HG02678 (cell line): ENCODE results near the gene SRGAP2.
"Not testable (repeated sequence)": the region's sequence is repeated elsewhere in the genome, so short reads cannot be mapped to it uniquely, and the experiment has no call there.

Source experiments
- ATAC-seq: cut with Tn5 transposase; IDR thresholded peaks from one replicate; pipeline ENCODE4 v1.9.1; 2021; ENCODE audit warnings: mild to moderate bottlenecking, moderate library complexity; ENCODE audit not compliant: unreplicated experiment

The SRGAP2 gene

GRCh38 chr1:206203364-206204158 is at the start of gene SRGAP2:
TSS of gene SRGAP2 (plus strand) at chr1:206203541. CDS start at chr1:206205971, 2,430 bp downstream.
- peak; percentile 2 for ATAC-seq

- ATAC-seq: not testable (repeated sequence)
These were observed 35.9 kb upstream of the SRGAP2 start for GRCh38 chr1:206167350-206168029.

- ATAC-seq: not testable (repeated sequence)
These were observed 33.5 kb upstream of the SRGAP2 start for GRCh38 chr1:206169794-206170193.

GRCh38 chr1:206173110-206173719 is 30.1 kb upstream of the SRGAP2 start:
- ATAC-seq: not testable (repeated sequence)

GRCh38 chr1:206174182-206174868 is 29.0 kb upstream of the SRGAP2 start:
- ATAC-seq: not testable (repeated sequence)

- ATAC-seq: not testable (repeated sequence)
These were observed 27.8 kb upstream of the SRGAP2 start for GRCh38 chr1:206175459-206176113.

GRCh38 chr1:206176114-206176502 is 27.2 kb upstream of the SRGAP2 start:
- ATAC-seq: not testable (repeated sequence)

GRCh38 chr1:206178061-206178989 is 25.0 kb upstream of the SRGAP2 start:
- not testable (repeated sequence) for ATAC-seq

GRCh38 chr1:206179666-206180065 is 23.7 kb upstream of the SRGAP2 start:
- ATAC-seq: not testable (repeated sequence)

GRCh38 chr1:206182368-206183317 is 20.7 kb upstream of the SRGAP2 start:
- not testable (repeated sequence) for ATAC-seq

GRCh38 chr1:206183788-206184187 is 19.6 kb upstream of the SRGAP2 start:
- ATAC-seq: not testable (repeated sequence)

GRCh38 chr1:206185778-206186177 is 17.6 kb upstream of the SRGAP2 start:
- not testable (repeated sequence) for ATAC-seq

- ATAC-seq: not testable (repeated sequence)
These were observed 16.5 kb upstream of the SRGAP2 start for GRCh38 chr1:206186826-206187225.

GRCh38 chr1:206195182-206195581 is 8.2 kb upstream of the SRGAP2 start:
- not testable (repeated sequence) for ATAC-seq

GRCh38 chr1:206196748-206197424 is 6.5 kb upstream of the SRGAP2 start:
- ATAC-seq: not testable (repeated sequence)

GRCh38 chr1:206202789-206203363 is 465 bp upstream of the SRGAP2 start, which contains the start of gene FAM72A:
TSS of gene FAM72A (minus strand) at chr1:206202839. CDS start at chr1:206202025, 814 bp downstream.
- peak; percentile 85 for ATAC-seq

GRCh38 chr1:206204159-206204511 is 794 bp downstream of the SRGAP2 start:
- ATAC-seq: not testable (repeated sequence)
